ENCODE results near the gene LPIN1.

- TF ChIP-seq CTCF (conservative IDR thresholded peaks at IDR 0.05; ENCODE audit: low read depth, low read length) (no peak), EZH2 (IDR thresholded peaks at IDR 0.05; ENCODE audit: borderline replicate concordance, low read depth, low read length, poor library complexity, severe bottlenecking) (no peak)
These were observed 43.5 kb upstream of the LPIN1 start for GRCh38 chr2:11702946-11703345.
